ENCODE results near the gene KIFBP. TPM values are rescaled to one million over a fixed set of nuclear protein-coding genes. Genes with fewer than 3 reads are reported as not detected.
A peak's percentile ranks its signal among the peaks of the same experiment; 100 is the strongest.

Gene KIFBP
- total and polyA plus RNA-seq, 9 of the 15 experiments (the other 6 are each of a cell fraction or from before 2014, with no cell fraction given) = 5.6 to 23.2 (median 14.8) TPM

DNA sequence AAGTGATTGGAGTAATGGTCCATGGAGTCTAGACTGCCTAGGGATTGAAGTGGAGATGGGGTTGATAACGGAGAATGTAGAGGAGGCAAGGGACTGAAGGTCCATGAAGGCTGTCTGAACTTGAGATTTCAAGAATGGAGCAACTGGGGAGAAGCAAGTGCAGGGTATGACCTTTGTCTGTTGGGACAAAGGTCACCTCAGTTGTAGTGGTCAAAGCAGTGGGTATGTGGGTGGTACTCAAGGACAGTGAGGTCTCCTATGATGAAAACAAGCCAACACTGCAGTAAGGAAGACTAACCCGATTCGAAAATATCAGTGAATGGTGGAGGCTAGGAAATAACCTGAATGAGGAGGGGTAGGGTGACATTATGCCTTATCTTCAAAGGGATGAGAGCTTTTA is 38.0 kb upstream of the KIFBP start:
- Histone ChIP-seq H3K9me1 (ENCODE audit: control insufficient read depth, insufficient read depth, low read length) (no peaks in the 10 kb centered on the region), H3K79me2 (ENCODE audit: control insufficient read depth, insufficient read depth, low read length) (peaks cover 13% of the 10 kb centered on the region; the same call in 2 of the 3 replicates), H3K27me3 (ENCODE audit: control insufficient read depth in 2 of 2, insufficient read depth in 2 of 2, low read length in 2 of 2) (no peaks in the 10 kb centered on the region), H4K20me1 (replicated peaks; ENCODE audit: control insufficient read depth, insufficient read depth, low read length) (no peaks in the 10 kb centered on the region), H3K4me3 (no peak overlapping the region), H3K4me2 (ENCODE audit: insufficient read depth, low read length) (no peak overlapping the region), H3K9ac (ENCODE audit: insufficient read depth in 1 of 2, low read depth in 2 of 2, low read length in 2 of 2) (no peak overlapping the region), H3K36me3 (ENCODE audit: control insufficient read depth, insufficient read depth, low read length) (peaks cover 44% of the 10 kb centered on the region), H3K27ac (ENCODE audit: extremely low read depth, low read depth, low read length) (no peak overlapping the region), H2AFZ (ENCODE audit: low read depth, low read length) (no peak overlapping the region), H3K4me1 (replicated peaks in 1 of 2; ENCODE audit: control insufficient read depth in 2 of 2, insufficient read depth in 2 of 2, low read length in 2 of 2) (peaks cover 6 to 7% of the 10 kb centered on the region in 2 experiments; a peak in 3 of 5 replicates), H3K9me3 (replicated peaks; ENCODE audit: control insufficient read depth, insufficient read depth, low read depth, low read length) (no peaks in the 10 kb centered on the region)
- ChIA-PET CTCF (ENCODE audit: low intra/inter-chr PET ratio) (interaction anchor here (0.7 kb wide), 1 partner anchor 1947 kb away, joined by 6 read pairs; no protein-coding TSS in a partner anchor), POLR2A (interaction anchor here (0.6 to 1.7 kb wide), 3 partner anchors 9 to 384 kb away, joined by 4 to 14 read pairs (median 7); no protein-coding TSS in a partner anchor)
- no peak for DNase-seq (ENCODE audit: extremely low read depth in 1 of 4, low spot score in 3 of 4)
- TF ChIP-seq ZNF717 (CRISPR knock-in tag; IDR thresholded peaks at IDR 0.05) (no peak), CREB1 (IDR thresholded peaks at IDR 0.05) (no peak), CREB1 (CRISPR knock-in tag; IDR thresholded peaks at IDR 0.05) (0 out of 2 replicates have a peak, but pooled peaks have one; percentile 17), POLR2A (conservative IDR thresholded peaks at IDR 0.05) (0 out of 2 replicates have a peak, but pooled peaks have one; percentile 22), HSF4 (CRISPR knock-in tag; IDR thresholded peaks at IDR 0.05; ENCODE audit: borderline replicate concordance) (no peak), SUPT5H (IDR thresholded peaks at IDR 0.05) (0 out of 2 replicates have a peak, but pooled peaks have one; percentile 29), SP1 (CRISPR knock-in tag; IDR thresholded peaks at IDR 0.05) (no peak), SNIP1 (IDR thresholded peaks at IDR 0.05; ENCODE audit: low read depth) (no peak), ESRRA (IDR thresholded peaks at IDR 0.05; ENCODE audit: borderline replicate concordance, low read depth) (peak; percentile 94), CUX1 (CRISPR knock-in tag; IDR thresholded peaks at IDR 0.05) (no peak), OTX1 (CRISPR knock-in tag; IDR thresholded peaks at IDR 0.05) (no peak)
- TF ChIP-seq, protein P1, sequence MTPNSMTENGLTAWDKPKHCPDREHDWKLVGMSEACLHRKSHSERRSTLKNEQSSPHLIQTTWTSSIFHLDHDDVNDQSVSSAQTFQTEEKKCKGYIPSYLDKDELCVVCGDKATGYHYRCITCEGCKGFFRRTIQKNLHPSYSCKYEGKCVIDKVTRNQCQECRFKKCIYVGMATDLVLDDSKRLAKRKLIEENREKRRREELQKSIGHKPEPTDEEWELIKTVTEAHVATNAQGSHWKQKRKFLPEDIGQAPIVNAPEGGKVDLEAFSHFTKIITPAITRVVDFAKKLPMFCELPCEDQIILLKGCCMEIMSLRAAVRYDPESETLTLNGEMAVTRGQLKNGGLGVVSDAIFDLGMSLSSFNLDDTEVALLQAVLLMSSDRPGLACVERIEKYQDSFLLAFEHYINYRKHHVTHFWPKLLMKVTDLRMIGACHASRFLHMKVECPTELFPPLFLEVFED (CRISPR knock-in tag; conservative IDR thresholded peaks at IDR 0.05) = 0 out of 2 replicates have a peak, but pooled peaks have one; percentile 15
- TF ChIP-seq, protein P2, sequence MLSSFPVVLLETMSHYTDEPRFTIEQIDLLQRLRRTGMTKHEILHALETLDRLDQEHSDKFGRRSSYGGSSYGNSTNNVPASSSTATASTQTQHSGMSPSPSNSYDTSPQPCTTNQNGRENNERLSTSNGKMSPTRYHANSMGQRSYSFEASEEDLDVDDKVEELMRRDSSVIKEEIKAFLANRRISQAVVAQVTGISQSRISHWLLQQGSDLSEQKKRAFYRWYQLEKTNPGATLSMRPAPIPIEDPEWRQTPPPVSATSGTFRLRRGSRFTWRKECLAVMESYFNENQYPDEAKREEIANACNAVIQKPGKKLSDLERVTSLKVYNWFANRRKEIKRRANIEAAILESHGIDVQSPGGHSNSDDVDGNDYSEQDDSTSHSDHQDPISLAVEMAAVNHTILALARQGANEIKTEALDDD (IDR thresholded peaks at IDR 0.05) = no peak
- no peak for FAIRE-seq
- in situ Hi-C loops (cut with MboI) = no loop called here
- BruUV-seq (replicated peaks) = no TSS peak
- no peak for ATAC-seq
- intact Hi-C loops (cut with micrococcal nuclease) = no loop called here
- WGBS (ENCODE audit: insufficient coverage, low coverage, missing lambda C conversion rate) = 61% methylated on average over 3 of the region's 3 CpGs

All from K562 (cell line).